Measurements from ENCODE around the gene ALPI.

- TF ChIP-seq POLR2AphosphoS5 (IDR thresholded peaks at IDR 0.05) (no peak), CTCF (IDR thresholded peaks at IDR 0.05) (no peak), POLR2A (IDR thresholded peaks at IDR 0.05) (no peak)
Measured at GRCh38 chr2:232505856-232506255, 49.9 kb downstream of the ALPI start.
